Right lobe of liver (tissue), 4 donors: ENCODE data around the gene ZMYND8.

ENCODE experiments used
- POLR2A ChIP-seq: fragments of 450-650 bp; IDR thresholded peaks from one replicate; pipeline ENCODE4 v1.6.1; 2017; ENCODE audit warnings: antibody characterized with exemption, mild to moderate bottlenecking
- TF ChIP-seq, protein P1 (sequence below), 4 donors: fragments of 200-600 bp in 3 of 4; fragments of 450-650 bp in 1 of 4; IDR thresholded peaks; one replicate each; pipeline versions ENCODE4 v1.5.1 to v1.8.0; 2016 to 2022; ENCODE audit warnings: antibody characterized with exemption in 4 of 4, mild to moderate bottlenecking in 2 of 4
- donor health status: DM: no; HTN: no; CAD: no.
- donor health status: DM: no; HTN: no; CAD: no.
- donor health status: DM: no; HTN: yes; CAD: no.

DNA sequence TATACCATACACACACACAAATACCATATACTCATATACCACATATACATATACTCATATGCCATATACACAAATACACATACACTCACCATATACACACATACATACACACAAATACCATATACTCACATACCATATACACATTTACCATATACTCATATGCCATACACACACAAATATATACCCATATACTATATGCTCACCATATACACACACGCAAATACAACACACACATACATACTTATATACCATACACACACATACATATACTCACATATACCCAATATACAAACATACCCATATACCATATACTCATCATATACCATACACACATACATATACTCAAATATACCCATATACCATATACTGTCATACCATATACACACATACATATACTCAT lies 99.2 kb downstream of the ZMYND8 start:
- TF ChIP-seq, protein P1, sequence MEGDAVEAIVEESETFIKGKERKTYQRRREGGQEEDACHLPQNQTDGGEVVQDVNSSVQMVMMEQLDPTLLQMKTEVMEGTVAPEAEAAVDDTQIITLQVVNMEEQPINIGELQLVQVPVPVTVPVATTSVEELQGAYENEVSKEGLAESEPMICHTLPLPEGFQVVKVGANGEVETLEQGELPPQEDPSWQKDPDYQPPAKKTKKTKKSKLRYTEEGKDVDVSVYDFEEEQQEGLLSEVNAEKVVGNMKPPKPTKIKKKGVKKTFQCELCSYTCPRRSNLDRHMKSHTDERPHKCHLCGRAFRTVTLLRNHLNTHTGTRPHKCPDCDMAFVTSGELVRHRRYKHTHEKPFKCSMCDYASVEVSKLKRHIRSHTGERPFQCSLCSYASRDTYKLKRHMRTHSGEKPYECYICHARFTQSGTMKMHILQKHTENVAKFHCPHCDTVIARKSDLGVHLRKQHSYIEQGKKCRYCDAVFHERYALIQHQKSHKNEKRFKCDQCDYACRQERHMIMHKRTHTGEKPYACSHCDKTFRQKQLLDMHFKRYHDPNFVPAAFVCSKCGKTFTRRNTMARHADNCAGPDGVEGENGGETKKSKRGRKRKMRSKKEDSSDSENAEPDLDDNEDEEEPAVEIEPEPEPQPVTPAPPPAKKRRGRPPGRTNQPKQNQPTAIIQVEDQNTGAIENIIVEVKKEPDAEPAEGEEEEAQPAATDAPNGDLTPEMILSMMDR (IDR thresholded peaks at IDR 0.05), result no peak
- no peak for TF ChIP-seq POLR2A
